Kidney glomerular epithelial cell (primary cell): Measurements from ENCODE around the gene NAV2.
A peak's percentile ranks its signal among the peaks of the same experiment; 100 is the strongest.

Source experiments
- DNase-seq: peaks from one replicate; lab custom pipeline; 2025; lab: John Stamatoyannopoulos, UW

Gene NAV2

DNA sequence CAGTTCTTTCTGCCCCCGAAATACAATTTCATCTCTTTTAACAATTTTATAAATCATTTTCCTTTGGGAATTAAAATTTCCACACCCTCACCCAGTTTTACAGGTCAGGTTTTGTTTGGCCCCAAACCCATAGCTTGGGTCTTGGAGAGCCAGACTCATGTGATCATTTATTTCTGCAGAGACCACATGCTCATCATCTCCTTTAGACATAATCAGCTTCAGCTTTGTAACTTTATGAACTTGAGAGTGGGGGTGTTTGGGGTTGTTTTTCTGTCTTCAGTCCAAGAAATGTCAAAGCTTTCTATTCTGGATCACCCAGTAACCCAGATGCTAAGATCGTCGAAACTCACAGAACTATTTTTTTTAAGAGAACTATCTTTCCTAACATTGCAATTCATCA is 376.7 kb downstream of the NAV2 start:
- DNase-seq = no peak

DNA sequence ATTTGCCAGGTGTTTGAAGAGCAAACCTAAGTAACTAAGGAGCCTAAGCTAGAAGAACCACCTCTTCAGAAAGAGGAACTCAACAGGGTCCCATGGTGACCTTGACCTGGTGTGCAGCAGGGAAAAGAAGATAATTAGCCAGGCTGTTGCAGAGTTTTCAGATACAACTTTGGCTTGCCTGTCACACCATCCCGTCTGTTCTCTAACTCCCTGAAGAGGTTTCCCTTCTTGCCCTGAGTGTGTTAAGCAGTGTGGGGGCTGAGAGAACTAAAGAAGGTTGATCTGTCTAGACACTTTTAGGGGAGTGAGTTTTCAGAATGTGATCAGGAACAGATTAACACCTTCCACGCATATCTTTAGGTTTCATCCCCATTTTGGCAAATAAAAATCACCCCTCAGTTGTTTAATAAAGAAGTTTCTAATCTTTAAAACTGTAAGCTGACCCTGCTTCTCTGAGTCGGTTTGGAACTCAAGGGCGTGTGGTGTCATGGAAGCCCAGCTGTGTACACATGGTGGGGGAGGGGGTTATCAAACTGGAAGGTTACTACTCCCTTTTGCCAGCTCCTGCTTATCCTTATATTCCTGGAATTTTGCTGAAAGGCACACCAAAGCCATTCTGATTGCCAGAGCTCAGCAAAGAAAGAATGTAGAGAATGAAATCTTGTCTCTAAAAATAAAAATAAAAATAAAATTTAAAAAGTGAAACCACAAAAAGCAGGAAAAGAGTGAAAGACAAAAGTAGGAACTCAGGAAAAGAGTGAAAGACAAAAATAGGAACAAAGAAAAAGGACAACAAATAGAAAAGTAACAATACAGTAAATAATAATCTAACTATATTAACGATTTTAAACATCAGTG is 377.4 kb downstream of the NAV2 start:
- DNase-seq = no peak

DNA sequence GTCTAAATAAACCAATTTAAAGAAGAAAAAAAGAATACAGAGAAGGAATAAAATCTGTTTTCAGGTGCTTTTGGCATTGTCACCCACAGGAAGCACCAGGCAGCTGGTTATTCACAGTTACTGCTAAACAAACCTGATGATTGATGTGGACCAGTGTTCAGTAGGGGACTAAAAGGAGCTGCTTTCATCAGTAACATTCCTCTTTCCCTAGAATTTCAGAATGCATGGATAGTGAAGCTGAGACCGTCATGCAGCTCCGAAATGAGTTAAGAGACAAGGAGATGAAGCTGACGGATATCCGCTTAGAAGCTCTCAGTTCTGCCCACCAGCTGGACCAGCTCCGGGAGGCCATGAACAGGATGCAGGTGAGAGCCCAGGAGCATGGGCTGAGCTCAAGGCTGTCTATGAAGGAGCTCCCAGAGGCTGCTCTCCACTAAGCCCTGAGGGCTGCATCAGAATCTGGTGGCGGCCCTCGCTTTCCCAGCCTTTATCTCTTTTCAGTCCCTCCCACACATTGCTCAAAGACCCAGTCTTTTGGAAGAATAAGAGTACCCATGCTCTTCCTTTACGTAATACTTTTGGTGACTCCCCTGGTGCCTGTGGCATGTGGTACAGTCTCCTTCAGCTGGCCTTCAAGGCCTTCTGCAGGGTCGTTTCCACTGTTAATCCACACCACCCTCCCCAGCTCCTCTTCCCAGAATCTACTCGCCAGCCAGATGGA is 378.2 kb downstream of the NAV2 start:
- DNase-seq = no peak

DNA sequence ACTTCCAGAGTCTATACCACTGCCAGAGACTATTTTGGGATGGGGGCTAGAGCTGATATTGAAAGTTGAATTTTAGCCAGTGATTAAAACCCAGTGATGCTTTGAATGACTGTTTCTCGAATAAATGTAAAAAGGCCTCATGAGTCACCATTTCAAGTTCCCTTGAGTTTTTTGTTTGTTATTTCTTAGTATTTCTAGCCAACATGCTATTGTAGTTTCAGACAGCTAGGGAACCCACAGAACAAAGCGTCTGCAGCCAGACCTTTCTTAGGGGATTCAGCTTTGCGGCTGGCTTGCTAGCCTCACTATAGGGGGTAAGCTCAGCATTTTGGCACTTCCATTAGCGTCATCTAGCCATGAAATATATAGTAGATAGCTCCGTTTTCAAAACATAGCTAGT is 381.1 kb downstream of the NAV2 start:
- DNase-seq = no peak

DNA sequence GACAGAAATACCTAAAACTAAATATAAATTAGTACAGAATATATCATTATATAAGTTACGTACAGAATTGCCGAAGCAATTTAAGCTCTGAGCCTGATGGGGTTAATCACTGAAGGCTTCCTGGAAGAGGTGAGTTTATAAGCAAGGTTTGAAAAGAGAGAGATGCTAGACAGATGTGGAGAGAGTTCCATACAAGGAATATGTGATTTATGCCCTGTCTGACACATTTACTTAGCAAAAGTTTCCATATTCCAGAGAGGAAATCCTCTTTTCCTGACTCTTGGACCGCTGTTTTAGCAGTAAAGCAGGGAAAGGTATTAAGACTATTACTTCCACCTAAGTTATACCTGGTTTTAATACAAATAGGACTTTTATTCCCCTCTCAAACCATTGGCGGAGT is 382.6 kb downstream of the NAV2 start:
- DNase-seq = no peak

DNA sequence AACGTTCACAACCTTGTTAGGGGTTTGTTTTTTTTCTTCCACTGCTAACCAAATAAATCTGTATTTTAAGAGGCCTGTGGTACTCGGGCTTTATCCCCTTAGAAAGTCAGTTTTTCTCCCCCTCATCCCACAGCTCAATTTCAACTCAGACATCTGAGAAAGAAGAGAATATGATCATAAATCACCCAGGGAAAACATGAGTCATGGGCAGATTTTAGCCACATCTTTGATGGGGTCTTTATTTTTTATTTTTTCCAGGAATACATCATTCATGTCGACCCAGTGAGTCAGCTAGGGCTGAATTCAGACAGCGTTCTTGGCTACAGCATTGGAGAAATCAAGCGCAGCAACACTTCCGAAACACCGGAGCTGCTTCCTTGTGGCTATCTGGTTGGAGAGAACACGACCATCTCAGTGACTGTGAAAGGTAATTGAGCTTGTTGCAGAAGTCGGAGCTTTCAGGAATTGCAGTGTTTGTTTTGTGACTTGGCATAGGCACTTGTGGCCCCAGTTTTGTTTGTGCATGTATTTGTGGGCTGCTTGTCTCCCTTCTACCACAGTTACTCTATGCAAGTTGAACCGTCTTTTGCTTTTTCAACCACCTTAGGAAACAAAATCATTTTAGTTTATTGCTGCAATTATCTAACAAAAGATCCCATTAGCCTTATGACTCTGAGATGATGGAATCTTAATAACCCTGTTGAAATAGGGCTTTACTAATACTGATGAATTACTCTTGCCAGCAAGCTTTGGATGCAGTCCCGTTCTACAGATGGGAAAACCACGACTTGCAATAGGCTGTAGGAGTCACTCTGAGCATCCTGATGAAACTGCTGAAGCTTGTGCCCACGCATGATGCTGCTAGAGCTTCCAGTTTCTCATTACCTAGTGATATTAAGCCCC is 384.9 kb downstream of the NAV2 start:
- peak; percentile 84 for DNase-seq

DNA sequence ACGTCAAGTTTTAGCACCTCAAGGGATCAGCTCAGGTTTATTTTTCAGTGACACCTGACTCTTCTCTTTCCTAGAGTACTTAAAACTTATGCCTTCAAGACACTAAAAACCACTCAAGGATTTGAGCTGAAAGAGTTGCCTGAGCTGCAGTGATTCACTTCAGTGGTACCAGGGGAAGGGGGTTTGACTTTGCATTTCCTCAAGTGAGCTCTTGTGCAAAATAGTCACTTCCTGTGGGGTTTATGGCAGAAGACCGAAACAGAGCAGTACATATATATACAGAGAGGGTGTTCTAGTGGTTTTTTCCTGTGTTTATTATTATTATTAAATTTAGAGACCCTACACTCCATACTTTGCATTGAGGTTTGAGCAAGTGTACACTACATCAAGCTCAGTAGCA is 386.9 kb downstream of the NAV2 start:
- no peak for DNase-seq

DNA sequence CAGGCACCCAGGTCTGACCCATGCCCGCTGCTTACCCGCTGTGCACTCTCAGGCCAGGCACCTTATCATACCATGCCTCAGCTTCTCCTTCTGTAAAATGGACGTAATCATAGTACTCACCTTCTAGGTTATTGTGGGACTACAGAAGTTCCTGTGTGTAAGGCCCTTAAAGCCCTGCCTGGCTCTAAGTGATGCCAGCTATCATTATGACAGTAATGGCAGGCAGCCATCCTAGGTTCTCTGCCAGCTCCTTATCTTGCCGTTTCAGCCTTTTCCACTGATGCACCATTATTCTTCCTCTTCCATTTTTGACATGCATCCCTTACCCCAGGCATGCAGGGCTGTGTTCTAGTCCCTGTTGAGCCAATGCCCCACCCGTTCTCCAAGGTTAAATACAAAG is 389.8 kb downstream of the NAV2 start:
- DNase-seq = no peak

DNA sequence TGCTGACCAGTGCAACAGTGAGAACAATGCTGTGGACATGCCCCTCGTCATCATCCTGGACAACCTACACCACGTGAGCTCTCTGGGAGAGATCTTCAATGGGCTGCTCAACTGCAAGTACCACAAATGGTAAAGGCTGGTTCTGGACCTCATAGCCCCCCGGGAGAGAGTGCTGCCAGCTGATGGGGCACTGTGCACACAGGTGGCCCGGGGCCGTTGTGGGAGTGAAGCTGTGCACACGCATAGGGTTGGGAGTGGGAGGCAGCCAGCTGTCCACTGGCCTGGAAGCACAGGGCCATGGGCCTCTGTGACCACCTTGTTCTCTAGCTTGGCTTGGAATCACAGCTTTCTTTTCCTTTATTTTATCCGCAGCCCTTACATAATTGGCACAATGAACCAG is 390.6 kb downstream of the NAV2 start:
- no peak for DNase-seq

DNA sequence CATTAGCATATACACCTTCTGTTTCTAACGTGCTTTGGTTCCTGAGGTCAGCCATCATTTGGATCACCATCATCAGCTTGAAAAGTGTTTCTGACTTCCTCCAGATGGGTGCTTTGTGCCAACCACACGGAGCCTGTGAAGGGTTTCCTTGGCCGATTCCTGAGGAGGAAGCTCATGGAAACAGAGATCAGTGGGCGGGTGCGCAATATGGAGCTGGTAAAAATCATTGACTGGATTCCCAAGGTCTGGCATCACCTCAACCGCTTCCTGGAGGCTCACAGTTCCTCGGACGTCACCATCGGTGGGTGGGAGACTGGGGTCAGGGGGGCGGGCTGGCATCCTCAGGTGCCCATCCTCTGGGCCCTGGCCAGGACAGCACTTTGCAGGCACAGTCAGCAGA is 392.8 kb downstream of the NAV2 start:
- DNase-seq = no peak

DNA sequence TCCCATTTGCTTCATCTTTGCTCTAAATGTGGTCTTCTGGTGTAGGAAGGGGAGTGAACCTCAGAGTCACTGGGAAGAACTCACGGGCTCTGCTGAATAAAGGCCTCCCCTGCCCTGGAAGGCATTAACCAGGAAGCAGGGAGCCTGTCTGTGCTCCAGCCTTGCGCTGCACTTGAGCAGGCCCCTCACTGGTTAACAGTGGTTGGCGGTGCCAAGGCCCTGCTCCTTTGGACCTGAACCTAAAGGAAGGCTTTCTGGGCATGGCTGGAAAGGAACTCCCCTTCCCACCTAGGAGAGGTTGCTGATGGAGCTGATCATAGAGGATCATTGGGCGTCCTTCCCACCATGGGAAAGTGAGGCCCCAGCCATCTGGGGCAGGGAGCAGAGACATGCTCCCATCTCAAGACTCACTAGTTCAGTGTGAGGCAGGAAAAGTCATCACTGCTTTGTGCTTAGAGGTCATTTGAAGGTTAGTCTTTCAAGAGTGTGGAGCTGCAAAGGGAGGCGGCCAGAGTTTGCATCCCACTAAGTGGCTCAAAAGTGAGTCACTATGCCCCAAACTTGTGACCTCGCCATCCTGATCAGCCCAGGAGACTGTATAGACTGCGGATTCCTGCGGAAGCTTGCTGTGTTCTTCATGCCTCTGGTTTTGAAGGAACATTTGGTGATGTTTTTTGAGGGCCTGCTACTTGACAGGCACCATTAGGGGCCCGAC is 397.3 kb downstream of the NAV2 start:
- no peak for DNase-seq

DNA sequence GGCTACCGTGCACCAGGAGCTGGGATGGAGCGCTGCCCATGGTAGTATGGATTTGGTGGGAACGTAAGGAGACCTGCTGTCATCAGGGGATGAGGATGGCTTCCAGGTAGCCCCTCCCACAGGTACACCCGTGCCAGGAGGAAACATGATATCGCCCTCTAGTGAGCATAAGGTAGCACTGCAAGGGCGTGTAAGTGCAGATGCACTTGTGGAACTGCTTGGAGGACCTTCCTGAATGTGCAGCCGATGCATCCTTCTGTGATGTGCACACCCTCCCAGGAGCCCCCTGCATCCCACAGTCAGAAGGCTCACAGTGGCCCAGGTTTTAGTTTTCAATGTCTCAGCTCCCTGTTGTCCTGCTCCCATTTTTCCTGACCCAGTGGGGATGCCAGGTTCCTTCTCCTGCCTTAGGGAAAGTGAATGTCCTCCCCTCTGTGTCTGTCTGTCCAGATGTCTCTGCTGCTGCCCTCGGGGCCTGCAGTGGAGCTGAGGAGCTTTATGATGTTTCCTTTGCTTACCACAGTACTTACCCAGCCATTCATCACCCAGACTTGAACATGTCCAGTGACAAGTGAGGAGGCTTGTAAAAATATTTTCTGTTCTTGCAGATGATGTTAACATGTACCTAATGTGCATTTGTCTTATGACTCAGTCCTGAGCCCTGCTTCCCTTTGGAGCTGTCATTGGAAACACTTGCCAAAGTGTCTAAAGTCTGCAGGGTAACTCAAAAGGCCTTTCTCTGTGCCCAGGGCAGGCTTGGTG is 398.5 kb downstream of the NAV2 start:
- peak; percentile 85 for DNase-seq

DNA sequence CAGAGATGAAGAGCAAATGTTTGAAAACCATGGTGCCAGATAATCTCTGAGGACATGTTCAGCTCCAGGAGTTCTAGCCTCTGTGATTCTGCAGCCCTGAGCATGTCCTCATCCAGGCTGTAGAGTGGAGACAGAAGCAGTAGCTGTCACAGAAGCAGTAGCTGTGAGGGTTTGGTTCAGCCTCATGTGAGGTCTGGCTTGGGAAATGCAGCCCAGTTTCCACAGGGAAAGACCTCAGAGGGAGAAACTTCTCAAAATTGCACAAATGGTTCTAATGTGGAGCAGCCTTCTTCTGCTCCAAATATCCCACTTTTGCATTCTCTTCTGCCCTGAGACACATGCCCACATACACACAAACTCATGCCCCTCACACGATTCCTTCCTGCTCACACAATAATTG is 399.2 kb downstream of the NAV2 start:
- DNase-seq = no peak

DNA sequence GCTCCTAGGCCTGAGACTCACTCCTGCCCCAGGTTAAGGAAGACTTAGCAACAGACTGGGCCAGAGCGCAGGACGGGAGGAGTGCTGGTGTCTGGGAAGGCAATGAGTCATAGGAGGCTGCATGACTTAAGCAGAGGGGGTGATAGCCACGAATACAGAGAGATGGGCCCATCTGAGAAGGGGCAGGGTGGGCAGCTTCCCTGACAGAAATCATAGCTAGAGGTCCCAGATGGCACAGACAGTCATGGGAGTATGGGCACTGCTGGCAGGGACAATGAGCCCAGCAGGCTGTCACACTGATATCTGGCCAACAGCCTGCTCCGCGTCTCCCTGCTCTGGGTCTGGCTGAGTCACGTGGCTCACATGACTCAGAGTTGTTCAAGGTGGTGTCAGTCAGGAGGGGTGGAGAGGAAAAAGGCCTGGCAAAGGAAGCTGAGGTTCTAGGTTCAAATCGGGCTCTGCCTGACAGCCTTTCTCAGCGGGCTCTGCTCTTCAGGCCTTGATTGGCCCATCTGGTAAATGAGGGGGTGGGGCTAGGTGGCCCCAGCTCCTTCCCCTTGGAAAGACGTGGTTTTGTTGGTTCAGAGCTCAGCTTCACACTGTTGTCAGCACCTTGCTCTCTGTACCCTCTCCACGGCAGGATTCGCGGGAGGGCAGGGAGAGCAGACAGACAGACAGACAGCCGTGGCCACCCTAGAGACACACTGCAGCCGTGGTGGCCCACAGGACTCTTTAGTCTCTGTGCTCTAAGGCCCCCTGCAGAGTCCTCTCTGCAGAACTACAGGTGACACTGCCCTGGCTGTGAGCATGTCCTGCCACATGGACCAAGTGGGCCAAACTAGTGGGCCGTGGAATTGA is 399.9 kb downstream of the NAV2 start:
- peak; percentile 97 for DNase-seq

DNA sequence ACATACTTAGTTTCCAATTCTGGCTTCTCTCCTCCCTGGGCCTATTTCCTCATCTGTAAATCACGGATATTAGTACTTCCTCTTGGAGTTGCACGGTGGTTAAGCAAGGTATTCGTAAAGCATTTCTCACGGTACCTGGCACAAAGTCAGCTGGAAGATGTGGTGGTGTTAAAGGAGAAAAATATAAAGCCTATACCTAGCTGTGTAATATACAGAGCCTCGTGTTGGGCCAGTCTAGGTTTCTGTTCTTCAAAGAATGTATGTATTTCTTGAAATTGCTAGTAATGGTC is 400.5 kb downstream of the NAV2 start:
- peak; percentile 81 for DNase-seq

DNA sequence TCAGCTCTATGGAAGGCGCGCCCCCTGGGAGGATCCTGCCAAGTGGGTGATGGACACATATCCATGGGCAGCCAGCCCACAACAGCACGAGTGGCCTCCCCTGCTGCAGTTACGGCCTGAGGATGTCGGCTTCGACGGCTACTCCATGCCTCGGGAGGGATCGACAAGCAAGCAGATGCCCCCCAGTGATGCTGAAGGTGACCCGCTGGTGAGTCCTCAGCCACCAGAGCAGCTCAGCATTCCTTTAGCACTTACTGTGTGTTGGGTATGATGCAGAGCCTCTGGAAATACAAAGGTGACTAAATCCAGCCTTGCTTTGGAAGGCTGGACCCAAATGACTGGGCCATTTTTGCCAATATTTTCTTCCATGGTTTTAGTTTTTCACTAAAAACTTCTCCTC is 402.0 kb downstream of the NAV2 start:
- no peak for DNase-seq

DNA sequence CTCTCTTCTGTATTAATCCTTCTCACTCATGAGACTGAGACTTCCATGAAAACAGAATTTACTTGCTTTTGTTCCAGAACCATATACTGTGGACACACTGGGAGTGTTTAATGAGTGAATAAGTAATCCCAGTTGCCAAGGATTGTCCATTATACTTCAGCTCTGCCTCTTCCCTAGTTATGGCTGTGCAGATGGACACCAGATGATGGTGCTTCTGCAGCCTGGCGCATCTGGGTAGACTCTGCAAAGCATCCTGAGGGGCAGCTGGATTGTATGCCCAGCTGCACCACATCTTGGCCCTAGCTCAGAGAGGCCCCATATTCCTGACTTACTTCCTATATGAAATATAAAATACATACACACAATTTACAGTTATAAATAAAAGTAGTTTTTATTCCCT is 404.2 kb downstream of the NAV2 start:
- DNase-seq = no peak

DNA sequence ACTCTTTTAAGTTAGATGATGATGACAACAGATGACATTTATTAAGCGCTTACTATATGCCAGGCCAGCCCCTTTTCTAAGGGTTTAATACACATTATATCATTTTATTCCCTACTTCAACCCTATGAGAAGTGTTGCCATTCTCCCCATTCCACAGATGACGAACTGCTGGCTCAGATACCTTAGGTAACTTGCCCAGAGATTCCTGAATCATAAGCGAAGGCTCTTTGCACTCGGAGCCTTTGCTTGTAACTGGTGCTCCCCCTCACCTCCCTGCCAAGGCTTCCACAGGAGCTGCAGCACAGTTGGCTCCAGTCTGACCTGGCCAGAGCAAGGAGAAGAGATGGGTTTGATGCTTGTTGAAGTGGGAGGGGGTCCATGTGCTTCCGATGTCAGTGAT is 404.7 kb downstream of the NAV2 start:
- DNase-seq = no peak

DNA sequence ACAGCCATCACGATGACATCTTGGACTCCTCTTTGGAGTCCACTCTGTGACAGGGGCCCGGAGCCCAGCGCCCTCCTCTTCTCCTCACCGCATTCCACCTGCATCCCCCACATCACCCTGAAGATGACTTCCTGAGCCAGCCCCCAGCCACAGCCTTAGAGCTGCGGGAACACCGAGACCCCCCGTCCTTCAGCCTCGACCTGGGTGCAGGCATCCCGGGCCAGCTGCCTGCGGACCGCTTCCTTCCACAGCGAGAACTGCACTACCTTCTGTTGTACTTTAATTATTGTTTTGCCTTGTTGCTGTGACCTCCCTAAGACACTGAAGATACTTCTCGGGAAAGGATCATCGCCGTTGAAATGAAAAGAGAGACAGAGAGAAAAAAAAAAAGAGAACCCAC is 405.6 kb downstream of the NAV2 start:
- no peak for DNase-seq

DNA sequence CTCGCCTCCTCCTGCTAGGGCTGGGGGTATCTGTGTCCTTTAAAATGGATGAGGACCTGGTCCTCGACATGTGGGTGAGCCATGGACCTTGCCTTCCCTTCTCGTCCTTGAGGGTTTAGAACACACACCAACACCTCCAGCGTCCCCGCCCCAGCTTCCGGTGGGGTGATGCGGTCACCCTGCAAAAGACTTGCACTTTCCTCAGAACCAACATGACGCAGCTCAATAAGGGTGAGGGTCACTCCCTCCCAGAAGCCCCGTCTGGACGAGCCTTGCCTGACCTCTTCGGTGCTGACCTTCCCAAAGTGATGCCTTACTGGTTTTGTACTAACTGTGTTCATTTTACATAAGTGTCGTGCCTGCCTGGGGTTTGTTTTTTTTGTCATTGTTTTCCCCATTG is 406.7 kb downstream of the NAV2 start:
- DNase-seq = no peak
